Loucy (cell line): Measurements from ENCODE around the gene ARL2.

Experiments
- H2AFZ ChIP-seq: fragments of 200-600 bp; sonication (generic); 2 replicates; pipeline ENCODE4 v1.6.0; 2016; ENCODE audit warnings: antibody characterized with exemption, mild to moderate bottlenecking, low read length, moderate library complexity
- H3F3A ChIP-seq: fragments of 200-600 bp; 2 replicates; pipeline ENCODE4 v1.6.0; 2016; ENCODE audit warnings: antibody characterized with exemption, low read depth, mild to moderate bottlenecking
- H3K27me3 ChIP-seq: fragments of 200-600 bp; sonication (generic); 2 replicates; pipeline ENCODE4 v1.6.1; 2014; ENCODE audit warnings: low read length, mild to moderate bottlenecking; ENCODE audit not compliant: insufficient read depth, poor library complexity, severe bottlenecking
- H3K36me3 ChIP-seq: fragments of 200-600 bp; sonication (generic); 2 replicates; pipeline ENCODE4 v1.6.1; 2016; ENCODE audit warnings: low read length; ENCODE audit not compliant: insufficient read depth
- H3K4me1 ChIP-seq: fragments of 200-600 bp; sonication (generic); 2 replicates; pipeline ENCODE4 v1.5.1; 2014; ENCODE audit warnings: low read length, mild to moderate bottlenecking; ENCODE audit not compliant: insufficient read depth, poor library complexity, severe bottlenecking
- H3K4me2 ChIP-seq: fragments of 200-600 bp; sonication (generic); 2 replicates; pipeline ENCODE4 v1.6.0; 2014; ENCODE audit warnings: antibody characterized with exemption, low read length, low read depth, mild to moderate bottlenecking; ENCODE audit not compliant: poor library complexity, severe bottlenecking
- H3K4me3 ChIP-seq: fragments of 200-600 bp; sonication (generic); 2 replicates; pipeline ENCODE4 v1.5.1; 2014; ENCODE audit warnings: low read length, mild to moderate bottlenecking, mixed read lengths; ENCODE audit not compliant: poor library complexity, severe bottlenecking
- H3K79me2 ChIP-seq: fragments of 200-600 bp; sonication (generic); 2 replicates; pipeline ENCODE4 v1.6.1; 2014; ENCODE audit warnings: low read length; ENCODE audit not compliant: insufficient read depth
- H3K9ac ChIP-seq: fragments of 200-600 bp; sonication (generic); 2 replicates; pipeline ENCODE4 v1.6.0; 2014; ENCODE audit warnings: mild to moderate bottlenecking, low read depth, low read length, moderate library complexity; ENCODE audit not compliant: poor library complexity, severe bottlenecking
- H3K9me2 ChIP-seq: fragments of 200-600 bp; sonication (generic); replicated peaks from 2 replicates; pipeline ENCODE4 v1.6.1; 2016; ENCODE audit warnings: low read depth, low read length, mixed read lengths
- H3K9me3 ChIP-seq: fragments of 200-600 bp; sonication (generic); 2 replicates; pipeline ENCODE4 v1.6.1; 2014; ENCODE audit warnings: mild to moderate bottlenecking, antibody characterized with exemption, low read length, low read depth; ENCODE audit not compliant: insufficient read depth
- H4K20me1 ChIP-seq: fragments of 200-600 bp; sonication (generic); 2 replicates; pipeline ENCODE4 v1.6.0; 2014; ENCODE audit warnings: antibody characterized with exemption, low read length, mild to moderate bottlenecking; ENCODE audit not compliant: insufficient read depth, poor library complexity, severe bottlenecking
- CTCF ChIP-seq: fragments of 200-600 bp; sonication (generic); conservative IDR thresholded peaks from 2 replicates; pipeline ENCODE4 v1.5.1; 2014; ENCODE audit warnings: mild to moderate bottlenecking, antibody characterized with exemption, low read length
- EZH2phosphoT487 ChIP-seq: fragments of 200-600 bp; IDR thresholded peaks from 2 replicates; pipeline ENCODE4 v1.6.1; 2018; ENCODE audit warnings: antibody characterized with exemption, mild to moderate bottlenecking, moderate library complexity, borderline replicate concordance

ARL2 gene

DNA sequence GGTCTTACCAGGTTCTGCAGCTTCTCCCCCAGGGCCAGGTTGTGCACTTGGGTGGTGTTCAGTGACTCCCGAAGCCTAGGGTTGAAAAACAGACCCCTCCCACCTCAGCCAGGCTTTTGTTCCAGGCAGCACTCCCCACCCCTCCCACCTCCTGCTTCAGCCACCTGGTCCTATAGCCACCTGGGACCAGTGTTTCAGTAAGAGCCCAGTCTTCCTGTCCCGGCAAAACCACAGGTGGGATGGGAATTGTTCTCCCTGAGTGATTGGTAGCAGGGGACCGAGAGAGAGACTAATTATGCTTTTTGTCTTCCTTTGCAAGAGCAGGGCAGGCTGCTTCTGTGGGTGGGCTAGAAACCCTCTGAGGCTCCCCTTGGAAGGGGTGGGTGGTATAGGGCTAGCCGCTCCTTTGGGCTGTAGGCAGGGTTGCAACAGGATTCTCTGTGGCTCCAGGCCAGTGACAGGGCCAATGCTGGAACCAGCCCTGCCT is 52.9 kb downstream of the ARL2 start:
- no peak overlapping the region for H3K9ac ChIP-seq
- H3K9me2 ChIP-seq, result no peaks in the 10 kb centered on the region
- no peaks in the 10 kb centered on the region for H3F3A ChIP-seq
- H2AFZ ChIP-seq, result no peak overlapping the region
- H3K4me1 ChIP-seq, result no peaks in the 10 kb centered on the region
- H3K9me3 ChIP-seq, result no peaks in the 10 kb centered on the region
- no peak overlapping the region for H3K4me3 ChIP-seq
- no peak for TF ChIP-seq CTCF
- no peak for TF ChIP-seq EZH2phosphoT487
- no peaks in the 10 kb centered on the region for H3K27me3 ChIP-seq
- H3K4me2 ChIP-seq, result no peak overlapping the region
- H3K79me2 ChIP-seq, result no peaks in the 10 kb centered on the region
- H3K36me3 ChIP-seq, result no peaks in the 10 kb centered on the region
- H4K20me1 ChIP-seq, result no peaks in the 10 kb centered on the region

GRCh38 chr11:65067446-65067845 is 53.5 kb downstream of the ARL2 start:
- TF ChIP-seq CTCF (no peak), EZH2phosphoT487 (no peak)
- Histone ChIP-seq H3K4me3 (no peak overlapping the region), H3F3A (no peaks in the 10 kb centered on the region), H3K79me2 (no peaks in the 10 kb centered on the region), H3K9ac (no peak overlapping the region), H2AFZ (no peak overlapping the region), H4K20me1 (no peaks in the 10 kb centered on the region), H3K9me2 (no peaks in the 10 kb centered on the region), H3K27me3 (no peaks in the 10 kb centered on the region), H3K9me3 (no peaks in the 10 kb centered on the region), H3K4me1 (no peaks in the 10 kb centered on the region), H3K36me3 (no peaks in the 10 kb centered on the region), H3K4me2 (no peak overlapping the region)

- TF ChIP-seq CTCF, result no peak
- TF ChIP-seq EZH2phosphoT487, result no peak
- H4K20me1 ChIP-seq, result no peaks in the 10 kb centered on the region
- no peaks in the 10 kb centered on the region for H3F3A ChIP-seq
- H3K4me3 ChIP-seq, result no peak overlapping the region
- H3K36me3 ChIP-seq, result no peaks in the 10 kb centered on the region
- H3K9ac ChIP-seq, result no peak overlapping the region
- H3K4me2 ChIP-seq, result no peak overlapping the region
- H3K27me3 ChIP-seq, result no peaks in the 10 kb centered on the region
- H2AFZ ChIP-seq, result no peak overlapping the region
- H3K79me2 ChIP-seq, result no peaks in the 10 kb centered on the region
- H3K9me3 ChIP-seq, result no peaks in the 10 kb centered on the region
- no peaks in the 10 kb centered on the region for H3K4me1 ChIP-seq
- H3K9me2 ChIP-seq, result no peaks in the 10 kb centered on the region
Measured at GRCh38 chr11:65069217-65069616, 55.3 kb downstream of the ARL2 start.
